UCSD-AML1 (cell line): Measurements from ENCODE around the gene RAP1B.
A peak's percentile ranks its signal among the peaks of the same experiment; 100 is the strongest.
"Not testable (repeated sequence)": the region's sequence is repeated elsewhere in the genome, so short reads cannot be mapped to it uniquely, and the experiment has no call there.

Source experiments
- DNase-seq: peaks from one replicate; lab custom pipeline; 2025; ENCODE audit not compliant: unreplicated experiment; lab: John Stamatoyannopoulos, UW

Gene RAP1B

DNA sequence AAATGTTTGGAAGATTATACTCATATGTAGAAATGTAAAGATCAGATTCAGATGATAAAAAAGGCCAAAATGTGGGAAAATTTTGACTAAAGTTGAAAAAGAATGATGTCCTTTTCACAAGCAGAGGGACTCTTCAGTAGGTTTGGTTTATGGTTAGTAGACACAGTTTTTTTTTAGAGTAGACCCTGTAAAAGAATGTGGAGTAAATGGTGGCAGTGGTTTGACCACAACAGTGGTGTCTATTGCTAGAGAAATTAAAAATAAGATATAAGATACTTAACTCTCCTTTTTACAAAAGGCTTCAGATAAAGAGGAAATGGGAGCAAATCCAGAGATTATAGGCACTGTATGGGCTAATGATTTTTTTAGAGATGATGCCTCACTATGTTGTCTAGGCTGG, 21.8 kb downstream of the RAP1B start:
- no peak for DNase-seq

DNA sequence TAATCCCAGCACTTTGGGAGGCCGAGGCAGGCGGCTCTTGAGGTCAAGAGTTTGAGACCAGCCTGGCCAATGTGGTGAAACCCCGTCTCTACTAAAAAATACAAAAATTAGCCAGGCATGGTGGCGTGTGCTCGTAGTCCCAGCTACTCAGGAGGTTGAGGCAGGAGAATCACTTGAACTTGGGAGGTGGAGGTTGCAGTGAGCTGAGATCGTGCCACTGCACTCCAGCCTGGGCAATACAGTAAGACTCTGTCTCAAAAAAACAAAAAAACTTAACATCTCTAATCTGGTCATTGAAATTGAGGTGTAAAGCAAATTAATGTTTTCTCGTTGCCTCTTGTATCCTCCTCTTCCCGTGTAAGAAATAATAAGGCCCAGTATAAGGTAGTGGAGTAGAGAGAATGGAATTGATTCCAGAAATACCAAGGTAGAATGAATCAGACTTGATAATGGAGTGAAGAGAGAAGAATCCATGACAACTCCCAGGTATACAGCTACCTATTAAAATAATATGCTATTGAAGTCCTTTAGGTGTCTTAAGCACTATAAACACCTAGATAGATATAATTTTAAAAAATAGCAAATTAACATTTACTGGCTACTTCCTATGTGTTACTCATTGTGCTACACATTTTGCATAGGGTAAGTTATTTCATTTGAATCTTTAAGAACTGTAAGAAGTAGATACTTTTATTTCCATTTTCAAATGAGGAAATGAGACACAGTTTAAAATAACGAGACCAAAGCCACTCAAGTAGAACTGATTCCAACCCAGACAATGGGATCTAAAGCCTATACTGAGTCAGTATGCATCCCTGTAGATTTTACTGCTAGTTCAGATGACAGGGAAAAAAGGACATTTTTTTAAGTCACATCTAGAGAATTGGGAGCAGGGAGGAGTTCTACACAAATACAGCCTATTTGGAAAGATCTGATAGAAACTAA, 23.2 kb downstream of the RAP1B start:
- no peak for DNase-seq

DNA sequence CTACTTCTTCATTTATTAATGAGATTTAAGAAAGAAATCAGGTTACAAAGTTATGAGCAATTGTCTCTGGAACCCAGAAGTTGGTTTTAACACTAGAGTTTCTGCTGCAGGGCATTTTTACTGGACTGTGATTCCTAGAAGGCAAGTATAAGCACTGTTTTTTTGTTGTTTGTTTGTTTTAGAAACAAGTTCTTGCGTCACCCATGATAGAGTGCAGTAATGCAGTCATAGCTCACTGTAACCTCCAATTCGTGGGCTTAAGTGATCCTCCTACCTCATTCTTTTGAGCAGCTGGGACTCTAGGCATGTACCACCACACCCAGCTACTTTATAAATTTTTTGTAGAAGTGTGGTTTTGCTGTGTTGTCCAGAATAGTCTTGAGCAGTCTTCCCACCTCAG, 25.6 kb downstream of the RAP1B start:
- no peak for DNase-seq

DNA sequence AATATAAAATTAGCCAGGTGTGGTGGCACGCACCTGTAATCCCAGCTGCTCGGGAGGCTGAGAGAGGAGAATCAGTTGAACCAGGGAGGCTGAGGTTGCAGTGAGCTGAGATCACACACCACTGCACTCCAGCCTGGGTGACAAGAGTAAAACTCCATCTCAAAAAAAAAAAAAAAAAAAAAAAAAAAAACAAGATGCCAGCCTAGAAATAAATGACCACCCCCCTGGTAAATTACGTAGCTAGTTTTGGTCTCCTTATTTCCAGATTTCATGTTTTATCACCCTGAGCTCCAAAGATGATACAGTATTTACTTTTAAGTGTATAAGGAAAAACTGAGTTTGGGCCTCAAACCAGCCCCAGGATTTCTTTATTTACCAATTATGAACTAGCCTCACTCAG, 26.7 kb downstream of the RAP1B start:
- DNase-seq = not testable (repeated sequence)

DNA sequence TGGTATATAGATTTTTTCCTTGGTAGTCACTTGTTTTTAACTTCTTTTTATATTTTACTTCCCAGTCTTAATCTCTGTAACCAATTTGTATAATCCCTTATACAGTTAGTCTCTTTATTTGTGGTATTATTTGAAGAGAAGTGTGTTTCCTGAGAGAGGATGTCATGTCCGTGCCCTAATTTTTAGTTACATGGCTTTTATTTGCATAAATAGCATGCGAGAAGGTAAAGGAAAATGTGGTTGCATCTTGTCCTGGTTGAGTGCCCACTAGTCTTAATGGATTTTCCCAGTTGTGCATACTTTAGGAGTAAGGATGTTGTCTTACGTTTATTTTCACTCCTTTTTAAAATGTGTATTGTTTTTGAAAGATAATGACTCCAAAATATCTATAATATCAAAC, 27.5 kb downstream of the RAP1B start:
- no peak for DNase-seq

DNA sequence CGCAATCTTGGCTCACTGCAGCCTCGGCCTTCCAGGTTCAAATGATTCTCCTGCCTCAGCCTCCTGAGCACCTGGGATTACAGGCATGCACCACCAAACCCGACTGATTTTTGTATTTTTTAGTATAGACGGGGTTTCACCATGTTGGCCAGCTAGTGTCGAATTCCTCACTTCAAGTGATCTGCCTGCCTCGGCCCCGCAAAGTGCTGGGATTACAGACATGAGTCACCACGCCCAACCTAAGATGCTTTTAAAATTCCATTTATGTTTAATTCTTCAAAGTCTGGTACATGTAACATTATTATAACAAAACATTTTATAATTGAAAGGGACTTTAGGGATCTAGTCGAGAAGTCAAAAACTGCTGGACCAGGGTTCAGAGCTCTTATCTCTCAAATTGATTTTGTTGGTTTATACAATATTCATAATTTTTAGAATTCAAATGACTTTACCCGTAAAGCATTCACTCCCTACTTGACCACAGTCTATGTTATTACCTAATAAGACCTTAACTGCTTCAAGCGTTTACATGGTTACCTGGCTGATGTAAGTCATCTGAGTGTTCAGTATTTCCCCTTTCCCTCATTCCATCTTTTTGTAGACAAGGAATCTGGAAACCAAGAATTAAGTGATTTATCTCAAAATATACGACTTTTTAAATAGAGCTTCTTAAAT, 28.2 kb downstream of the RAP1B start:
- DNase-seq = no peak

DNA sequence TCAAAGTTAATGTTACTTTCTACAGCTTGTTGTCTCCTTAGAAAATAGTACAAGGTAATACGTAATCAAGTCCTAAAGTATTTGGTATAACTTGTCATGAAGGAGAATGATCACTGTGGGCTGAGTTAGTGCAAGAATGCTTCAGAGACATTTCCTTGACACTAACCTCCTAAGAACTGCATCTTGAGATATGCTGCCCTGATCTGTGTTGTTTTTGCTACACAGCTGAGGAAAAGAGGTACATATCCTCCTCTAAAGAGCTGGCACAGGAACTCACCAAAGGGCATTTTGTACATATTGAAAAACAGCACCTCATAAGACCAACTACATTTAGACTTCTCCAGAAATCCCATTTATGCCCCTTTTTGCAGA, 28.7 kb downstream of the RAP1B start:
- DNase-seq = no peak

DNA sequence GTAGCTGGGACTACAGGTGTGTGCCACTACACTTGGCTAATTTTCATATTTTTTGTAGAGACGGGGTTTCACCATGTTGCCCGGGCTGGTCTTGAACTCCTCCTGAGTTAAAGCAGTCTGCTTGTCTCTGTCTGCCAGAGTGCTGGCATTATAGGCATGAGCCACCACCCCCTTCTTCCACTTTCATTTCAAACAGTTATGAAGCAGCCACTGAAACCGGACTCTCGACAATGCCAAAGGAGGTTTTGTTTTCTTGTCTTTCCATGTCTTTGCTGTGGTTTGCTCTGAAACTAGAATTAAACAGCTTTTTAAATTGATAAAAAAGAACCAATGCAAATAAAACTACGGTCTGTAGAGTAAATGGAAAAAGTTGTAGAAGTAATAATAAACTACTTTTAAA, 30.4 kb downstream of the RAP1B start:
- DNase-seq = no peak

DNA sequence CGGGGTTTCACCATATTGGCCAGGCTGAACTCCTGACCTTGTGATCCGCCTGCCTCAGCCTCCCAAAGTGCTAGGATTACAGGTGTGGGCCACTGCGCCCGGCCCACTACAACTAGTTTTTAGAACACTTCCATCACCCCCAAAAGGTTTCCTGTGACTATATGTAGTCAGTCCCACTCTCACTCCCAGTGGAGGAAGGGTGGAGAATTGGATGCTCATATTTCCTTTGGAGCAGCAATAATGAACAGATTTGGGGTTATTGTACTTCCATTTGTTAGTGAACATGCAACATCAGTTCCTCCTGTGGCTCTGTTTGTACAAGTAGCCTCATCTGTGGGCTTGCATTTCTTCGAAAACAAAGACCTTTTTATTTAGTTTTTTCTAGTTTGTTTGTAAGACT, 35.8 kb downstream of the RAP1B start:
- DNase-seq = no peak

DNA sequence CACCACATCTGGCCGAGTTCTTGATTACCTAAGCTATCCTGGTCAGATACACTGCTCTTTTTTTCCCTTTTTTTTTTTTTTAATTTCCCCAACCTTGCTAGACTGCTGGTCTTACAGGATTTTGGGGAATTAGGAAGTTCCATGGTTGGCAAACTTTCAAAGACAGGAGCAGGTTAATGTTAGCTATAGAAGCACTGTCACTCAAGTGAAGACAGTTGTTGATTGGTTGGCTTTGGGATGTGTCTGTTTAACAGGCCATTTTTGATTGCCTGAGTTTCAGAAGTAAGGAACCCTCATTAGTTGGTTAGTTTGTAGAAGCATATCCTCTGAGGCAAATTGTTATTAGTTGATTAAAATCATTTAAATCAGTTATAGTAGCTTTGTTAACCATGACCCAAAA, 36.8 kb downstream of the RAP1B start:
- DNase-seq = no peak

DNA sequence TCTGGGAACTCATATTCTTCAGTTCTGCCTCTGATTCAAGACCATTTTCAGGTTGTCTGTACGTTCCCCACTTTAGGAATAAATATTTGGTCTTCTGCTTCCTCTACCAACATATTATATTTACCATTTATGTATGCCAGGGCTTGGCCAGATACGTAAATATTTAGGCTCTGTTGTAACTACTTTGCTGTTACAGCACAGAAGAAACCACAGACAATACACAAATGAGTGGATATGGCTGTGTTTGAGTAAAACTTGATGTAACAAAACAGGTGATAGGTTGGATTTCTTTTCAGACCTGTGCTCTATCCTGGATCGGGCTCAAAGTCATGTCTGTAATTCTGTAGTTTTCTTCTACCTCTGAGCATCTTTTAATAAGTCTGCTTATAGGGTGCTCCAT, 37.5 kb downstream of the RAP1B start:
- no peak for DNase-seq

DNA sequence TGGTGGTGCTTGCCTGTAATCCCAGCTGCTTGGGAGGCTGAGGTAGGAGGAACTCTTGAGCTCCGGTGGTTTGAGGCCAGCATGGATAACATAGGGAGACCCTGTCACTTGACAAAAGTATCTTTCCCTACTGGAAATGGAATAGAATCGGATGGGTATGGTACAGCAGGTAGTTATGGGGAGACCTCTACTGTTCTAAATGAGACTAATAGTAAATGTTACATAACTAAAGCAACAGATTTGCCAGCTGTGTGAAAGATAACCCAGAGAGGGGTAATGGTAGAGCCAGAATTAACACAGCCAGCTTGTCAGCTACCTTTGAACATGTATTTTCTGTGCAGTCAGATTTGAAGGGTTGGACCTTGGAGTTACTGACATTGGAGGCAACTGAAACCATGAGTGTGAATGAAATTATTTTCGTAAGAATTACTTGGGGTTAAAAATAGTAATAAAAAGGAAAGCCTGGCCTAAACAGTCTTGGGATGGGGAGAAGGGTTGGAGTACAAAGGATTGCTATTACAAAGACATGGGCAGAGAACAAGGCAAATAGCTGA, 54.4 kb downstream of the RAP1B start:
- DNase-seq = no peak

DNA sequence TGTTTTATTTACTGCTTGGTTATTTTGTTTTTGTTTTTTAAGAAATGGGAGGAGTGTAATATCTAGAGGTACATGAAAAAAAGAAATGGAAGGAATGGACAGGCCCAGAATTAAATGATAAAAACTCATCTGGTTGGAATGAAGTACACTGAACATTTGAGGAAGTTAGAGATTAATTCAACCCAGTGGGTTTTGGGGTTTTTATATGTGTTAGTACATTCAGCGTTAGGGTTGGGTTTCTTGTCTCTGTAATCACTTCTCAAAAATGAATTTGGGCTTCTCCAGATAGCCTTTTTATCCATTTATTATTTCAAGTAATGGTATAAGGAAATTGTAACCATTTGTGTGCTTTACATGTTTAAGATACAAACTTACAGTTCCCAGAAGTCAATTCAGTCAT, 56.6 kb downstream of the RAP1B start:
- no peak for DNase-seq

DNA sequence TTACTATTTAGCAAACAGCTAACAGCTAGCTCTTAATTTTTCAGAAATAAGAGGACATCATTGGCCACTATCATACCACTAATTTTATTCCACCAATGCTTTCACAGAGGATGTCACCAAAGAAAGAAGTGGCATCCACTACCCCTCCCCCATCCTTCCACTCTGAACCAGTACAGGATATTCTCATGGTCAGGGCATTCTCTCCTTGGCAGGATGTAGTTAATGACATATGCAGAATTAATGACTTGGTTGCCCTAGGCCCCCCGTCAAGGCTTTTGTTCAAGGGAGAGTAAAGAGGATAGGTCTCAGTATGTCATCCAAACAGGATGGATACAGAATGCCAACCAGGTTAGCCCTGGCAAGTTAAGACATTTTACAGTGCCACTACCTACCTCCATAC, 57.2 kb downstream of the RAP1B start:
- DNase-seq = peak; percentile 21

DNA sequence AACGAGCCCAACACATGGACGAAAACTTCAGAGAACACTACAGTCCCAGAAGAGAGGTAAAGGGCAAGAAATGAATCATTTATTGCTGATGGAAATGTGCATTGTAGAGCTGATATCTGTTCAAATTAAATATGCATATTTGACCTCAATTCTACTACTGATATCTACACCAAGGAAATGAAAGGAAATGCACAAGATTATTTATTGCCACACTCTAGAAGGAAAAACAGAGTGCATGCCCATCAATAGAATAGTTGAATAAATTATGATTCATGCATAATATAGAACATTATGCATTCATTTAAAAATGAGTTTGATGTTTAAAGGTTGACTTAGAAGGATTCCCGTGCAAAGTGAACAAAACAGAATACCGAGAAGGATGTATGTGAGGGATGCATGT, 60.5 kb downstream of the RAP1B start:
- no peak for DNase-seq

DNA sequence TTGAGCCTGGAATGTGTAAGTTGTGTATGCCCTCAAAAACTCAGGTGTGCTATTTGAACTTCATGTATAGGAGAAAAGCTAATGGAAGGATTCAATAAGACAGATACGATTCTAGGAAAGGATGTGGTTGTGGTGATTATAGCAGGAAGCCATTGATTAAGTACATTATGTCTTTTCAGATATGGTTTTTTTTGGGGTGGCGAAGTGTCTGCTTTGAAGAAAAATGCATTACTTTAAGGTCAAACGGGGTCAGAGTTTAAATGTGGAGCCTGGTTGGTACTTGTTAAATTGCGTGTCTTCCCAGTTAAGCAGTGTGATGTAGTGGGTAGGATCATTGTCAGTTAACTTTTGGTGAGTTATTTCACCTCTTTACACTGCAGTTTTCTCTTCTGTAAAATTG, 63.1 kb downstream of the RAP1B start:
- no peak for DNase-seq

DNA sequence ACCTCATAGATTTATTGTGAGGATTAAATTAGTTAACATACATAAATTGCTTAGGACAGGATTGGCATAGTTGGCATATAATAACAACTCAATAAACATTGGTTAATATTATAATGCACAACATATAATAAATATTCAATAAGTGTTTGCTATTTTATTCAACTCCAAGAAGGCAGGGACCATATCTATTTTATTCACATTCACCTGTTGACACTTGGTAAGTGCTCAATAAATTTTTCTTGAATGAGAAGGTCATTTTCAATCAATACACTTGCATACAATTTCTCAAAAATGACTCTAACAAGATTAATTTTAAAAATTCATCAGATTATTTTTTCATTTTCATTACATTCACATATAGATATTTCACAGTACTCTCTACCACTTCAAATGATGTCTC, 63.7 kb downstream of the RAP1B start:
- no peak for DNase-seq

DNA sequence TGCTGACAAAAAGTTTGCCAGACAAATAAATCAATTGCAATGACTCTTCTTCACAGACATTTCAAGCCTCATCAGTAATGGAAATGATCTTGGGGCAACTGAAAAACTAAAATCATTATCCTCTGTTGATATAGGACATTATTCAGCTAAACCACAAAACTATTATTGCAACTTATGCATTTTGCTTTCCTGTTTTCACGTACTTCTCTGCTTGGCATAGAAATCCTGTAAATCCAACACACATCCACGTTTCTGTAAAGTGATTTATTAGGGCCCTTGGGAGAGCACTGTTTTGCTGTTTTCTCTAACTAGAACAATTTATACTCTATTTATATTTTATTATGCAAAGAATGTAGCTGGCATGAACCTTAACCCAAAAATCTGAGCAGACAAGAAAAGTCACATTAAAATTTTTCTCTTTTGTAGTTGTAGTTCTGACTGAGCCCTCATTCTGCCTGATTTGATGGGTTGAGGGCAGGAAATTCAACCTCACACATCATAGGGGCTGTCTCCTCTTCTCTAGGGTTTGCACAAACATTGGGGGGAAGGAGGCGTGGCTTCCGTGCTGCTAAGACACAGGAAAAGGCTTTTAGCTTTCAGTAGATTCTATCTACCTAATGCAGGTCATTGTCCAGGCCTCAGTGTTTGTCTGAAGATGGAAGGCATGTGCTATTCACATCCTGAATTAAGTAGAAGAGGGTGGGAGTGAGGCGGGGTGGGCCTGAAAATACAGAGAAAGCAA, 64.6 kb downstream of the RAP1B start:
- peak; percentile 47 for DNase-seq

DNA sequence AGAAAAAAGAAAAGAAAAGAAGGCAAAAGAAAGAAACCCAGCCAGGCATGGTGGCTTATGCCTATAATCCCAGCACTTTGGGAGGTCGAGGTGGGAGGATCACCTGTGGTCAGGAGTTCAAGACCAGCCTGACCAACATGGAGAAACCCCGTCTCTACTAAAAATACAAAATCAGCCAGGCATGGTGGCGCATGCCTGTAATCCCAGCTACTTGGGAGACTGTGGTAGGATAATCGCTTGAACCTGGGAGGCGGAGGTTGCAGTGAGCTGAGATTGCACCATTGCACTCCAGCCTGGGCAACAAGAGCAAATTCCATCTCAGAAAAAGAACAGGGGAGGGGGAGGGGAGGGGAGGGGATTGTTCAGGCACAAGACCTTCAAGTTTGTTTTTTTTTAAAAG, 66.2 kb downstream of the RAP1B start:
- DNase-seq = not testable (repeated sequence)

DNA sequence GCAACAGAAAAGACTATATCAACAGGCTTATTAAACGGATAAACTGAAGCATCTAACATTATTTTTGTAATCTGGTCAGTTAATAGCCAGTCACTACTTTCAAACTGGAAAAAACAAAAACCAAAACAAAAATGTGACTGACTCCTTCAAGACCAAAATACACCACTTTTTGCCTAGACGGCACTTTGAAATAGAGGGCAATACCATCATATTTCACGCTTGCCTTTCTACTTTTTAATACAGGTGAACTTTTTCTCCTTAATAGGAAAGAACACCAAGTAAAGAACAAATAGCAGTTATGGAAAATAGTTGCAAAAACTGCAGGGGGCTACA, 75.5 kb downstream of the RAP1B start:
- DNase-seq = no peak

DNA sequence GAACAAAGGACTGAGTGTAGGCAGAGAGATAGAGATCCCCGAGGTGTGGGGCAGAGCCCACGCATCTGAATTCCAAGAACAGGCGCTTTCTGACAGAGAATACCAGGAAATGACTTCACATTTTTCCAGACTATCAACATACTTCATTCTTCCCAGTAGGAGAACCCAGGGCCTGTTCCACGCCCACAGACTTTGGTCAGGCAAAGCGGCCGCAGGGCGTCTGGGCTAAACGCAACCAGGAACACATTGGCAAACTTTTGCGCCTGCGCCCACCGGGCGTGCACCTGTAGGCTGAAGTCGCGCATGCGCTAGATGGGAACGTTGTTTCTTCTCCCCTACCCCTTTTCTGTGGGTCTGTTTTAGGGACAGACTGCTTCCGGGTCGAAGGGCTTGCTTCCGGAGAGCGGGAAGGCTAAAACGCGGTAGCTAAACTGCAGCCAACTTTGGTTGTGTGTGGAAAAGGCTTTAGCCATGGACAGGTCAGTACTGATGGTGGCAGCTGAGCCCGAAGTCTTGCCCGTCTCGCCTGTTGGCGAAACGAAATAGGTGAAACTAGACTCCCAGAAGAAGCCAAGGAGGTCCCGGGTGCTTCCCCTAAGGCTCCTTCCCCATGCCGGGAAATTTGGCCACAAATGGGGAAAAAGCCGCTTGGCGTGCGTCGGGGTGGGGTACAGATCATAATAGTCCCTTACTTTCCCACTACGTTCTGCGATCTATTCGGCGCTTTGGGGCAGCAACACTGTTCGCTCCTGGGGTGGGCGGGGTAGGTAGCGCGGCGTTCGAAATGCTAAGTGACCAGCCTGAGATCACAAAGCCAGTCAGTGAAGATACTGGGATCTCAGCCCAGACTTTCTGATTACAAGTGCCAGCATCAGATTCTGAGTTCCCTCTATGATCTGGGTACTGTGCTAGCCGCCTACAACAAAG, 76.2 kb downstream of the RAP1B start, which contains the start of gene NUP107:
Gene NUP107, plus strand, starts transcription at position 384 of the 927 bp plus-strand sequence. Its CDS starts 88 bp downstream, at position 472.
- DNase-seq = peak; percentile 97
